ENCODE measurements around the gene LYG1.

GRCh38 chr2:99317161-99317872 lies 16.3 kb upstream of the LYG1 start:
- TF ChIP-seq CTCF (IDR thresholded peaks at IDR 0.05) (no peak), POLR2A (IDR thresholded peaks at IDR 0.05) (no peak), POLR2AphosphoS5 (IDR thresholded peaks at IDR 0.05) (no peak), EP300 (IDR thresholded peaks at IDR 0.05) (no peak)

Measured in sigmoid colon (tissue), 4 donors.